ENCODE results near the gene DKC1. TPM values are rescaled to one million over a fixed set of nuclear protein-coding genes. Genes with fewer than 3 reads are reported as not detected.
"Not testable (repeated sequence)": the region's sequence is repeated elsewhere in the genome, so short reads cannot be mapped to it uniquely, and the experiment has no call there.

Gene DKC1
- total RNA-seq, 3 donors from 2014 or later = 23.2 to 41.0 (median 40.5) TPM

DNA sequence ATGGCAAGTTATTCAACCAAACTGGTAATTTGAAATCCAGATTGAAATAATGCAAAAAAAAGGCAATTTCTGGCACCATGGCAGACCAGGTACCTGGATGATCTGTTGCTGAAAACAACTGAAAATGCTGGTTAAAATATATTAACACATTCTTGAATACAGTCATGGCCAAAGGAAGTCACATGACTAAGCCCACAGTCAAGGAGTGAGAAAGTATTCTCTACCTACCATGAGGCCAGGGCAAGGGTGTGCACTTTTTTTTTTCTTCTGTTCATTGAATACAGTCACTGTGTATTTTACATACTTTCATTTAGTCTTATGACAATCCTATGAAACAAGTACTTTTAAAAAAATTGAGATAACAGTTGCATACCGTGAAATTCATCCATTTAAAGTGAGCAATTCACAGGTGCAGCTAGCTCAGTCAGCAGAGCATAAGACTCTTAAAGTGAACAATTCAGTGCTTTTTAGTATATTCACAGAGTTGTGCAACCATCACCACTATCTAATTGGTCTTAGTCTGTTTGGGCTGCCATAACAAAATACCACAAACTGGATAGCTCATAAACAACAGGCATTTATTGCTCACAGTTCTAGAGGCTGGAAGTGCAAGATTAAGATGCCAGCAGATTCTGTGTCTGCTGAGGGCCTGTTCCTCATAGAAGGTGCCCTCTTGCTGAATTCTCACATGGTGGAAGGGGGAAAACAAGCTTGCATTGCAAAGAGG, 47.4 kb downstream of the DKC1 start:
- Histone ChIP-seq H3K4me3 (no peak overlapping the region), H3K36me3 (no peaks in the 10 kb centered on the region), H3K27me3 (peaks cover 0 to 23% of the 10 kb centered on the region in 2 donors), H3K9me3 (no peaks in the 10 kb centered on the region), H3K4me1 (no peaks in the 10 kb centered on the region), H3K27ac (no peak overlapping the region)
- intact Hi-C loops (cut with DNase I; ENCODE audit: low total_unique reads) = no loop called here
- no peak for DNase-seq (ENCODE audit: low spot score in 2 of 2)
- TF ChIP-seq POLR2AphosphoS5 (IDR thresholded peaks at IDR 0.05) = no peak
- TF ChIP-seq, protein P1, sequence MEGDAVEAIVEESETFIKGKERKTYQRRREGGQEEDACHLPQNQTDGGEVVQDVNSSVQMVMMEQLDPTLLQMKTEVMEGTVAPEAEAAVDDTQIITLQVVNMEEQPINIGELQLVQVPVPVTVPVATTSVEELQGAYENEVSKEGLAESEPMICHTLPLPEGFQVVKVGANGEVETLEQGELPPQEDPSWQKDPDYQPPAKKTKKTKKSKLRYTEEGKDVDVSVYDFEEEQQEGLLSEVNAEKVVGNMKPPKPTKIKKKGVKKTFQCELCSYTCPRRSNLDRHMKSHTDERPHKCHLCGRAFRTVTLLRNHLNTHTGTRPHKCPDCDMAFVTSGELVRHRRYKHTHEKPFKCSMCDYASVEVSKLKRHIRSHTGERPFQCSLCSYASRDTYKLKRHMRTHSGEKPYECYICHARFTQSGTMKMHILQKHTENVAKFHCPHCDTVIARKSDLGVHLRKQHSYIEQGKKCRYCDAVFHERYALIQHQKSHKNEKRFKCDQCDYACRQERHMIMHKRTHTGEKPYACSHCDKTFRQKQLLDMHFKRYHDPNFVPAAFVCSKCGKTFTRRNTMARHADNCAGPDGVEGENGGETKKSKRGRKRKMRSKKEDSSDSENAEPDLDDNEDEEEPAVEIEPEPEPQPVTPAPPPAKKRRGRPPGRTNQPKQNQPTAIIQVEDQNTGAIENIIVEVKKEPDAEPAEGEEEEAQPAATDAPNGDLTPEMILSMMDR (IDR thresholded peaks at IDR 0.05) = no peak
- TF ChIP-seq POLR2A (IDR thresholded peaks at IDR 0.05) = no peak

DNA sequence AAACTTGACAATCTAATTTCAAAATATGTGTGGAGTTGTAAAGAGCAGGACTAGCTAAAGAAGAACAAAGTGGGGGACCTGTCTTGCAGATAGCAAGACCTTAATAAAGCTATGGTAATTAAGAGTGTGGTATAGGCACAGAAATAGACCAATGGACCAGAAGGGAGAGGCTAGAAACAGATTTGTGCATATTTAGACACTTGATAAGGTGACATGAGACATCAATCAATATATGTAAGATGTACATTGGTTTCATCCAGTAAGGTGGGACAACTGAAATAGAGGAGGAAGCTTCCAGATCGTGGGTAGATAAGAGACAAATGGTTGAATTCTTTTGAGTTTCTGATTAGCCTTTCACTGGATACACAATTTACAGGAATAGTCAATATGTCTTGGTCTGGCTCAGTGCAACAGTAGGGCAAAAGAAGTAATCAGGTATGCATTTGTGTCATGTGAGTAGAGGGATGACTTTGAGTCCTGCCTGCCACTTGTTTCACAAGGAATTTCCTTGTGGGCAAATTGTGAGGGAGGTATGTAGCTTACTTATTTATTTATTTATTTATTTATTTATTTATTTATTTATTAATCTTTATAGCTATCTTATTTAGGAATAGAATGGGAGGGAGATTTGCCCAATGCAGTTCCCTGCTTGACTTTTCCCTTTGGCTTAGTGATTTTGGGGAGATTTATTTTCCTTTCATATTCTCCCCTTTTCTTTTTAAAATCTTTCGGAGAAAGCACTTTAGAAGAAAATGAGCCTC, 49.9 kb downstream of the DKC1 start:
- H3K27ac ChIP-seq = no peak overlapping the region
- TF ChIP-seq POLR2AphosphoS5 (IDR thresholded peaks at IDR 0.05) (no peak), POLR2A (IDR thresholded peaks at IDR 0.05) (no peak)
- TF ChIP-seq, protein P1 (IDR thresholded peaks at IDR 0.05) = no peak
- H3K4me3 ChIP-seq = no peak overlapping the region
- no peaks in the 10 kb centered on the region for H3K9me3 ChIP-seq
- DNase-seq (ENCODE audit: low spot score in 2 of 2) = no peak
- peaks cover 0 to 23% of the 10 kb centered on the region in 2 donors for H3K27me3 ChIP-seq
- intact Hi-C loops (cut with DNase I; ENCODE audit: low total_unique reads) = no loop called here
- no peaks in the 10 kb centered on the region for H3K36me3 ChIP-seq
- no peaks in the 10 kb centered on the region for H3K4me1 ChIP-seq

DNA sequence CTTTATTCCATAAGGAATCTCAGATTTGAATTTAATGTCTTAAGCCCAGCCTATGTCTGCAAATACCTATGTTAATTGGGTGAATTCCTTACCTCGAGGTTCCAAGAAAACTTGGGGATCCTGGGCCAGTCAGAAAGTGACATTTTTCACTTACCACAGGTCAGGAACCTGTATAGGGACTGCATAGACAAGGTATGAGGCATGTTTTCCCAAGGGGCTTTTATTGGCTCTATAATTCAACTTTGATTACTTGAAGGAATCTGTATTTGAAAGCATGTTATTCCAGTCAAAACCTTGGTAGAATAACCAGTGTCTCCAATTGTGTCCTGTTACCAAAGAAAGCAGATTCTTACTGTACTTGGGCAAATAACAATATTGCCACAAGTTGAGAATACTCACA, 51.1 kb downstream of the DKC1 start:
- H3K4me3 ChIP-seq = no peak overlapping the region
- no peaks in the 10 kb centered on the region for H3K36me3 ChIP-seq
- TF ChIP-seq POLR2A (IDR thresholded peaks at IDR 0.05) (no peak), POLR2AphosphoS5 (IDR thresholded peaks at IDR 0.05) (no peak)
- TF ChIP-seq, protein P1 (IDR thresholded peaks at IDR 0.05) = no peak
- intact Hi-C loops (cut with DNase I; ENCODE audit: low total_unique reads) = no loop called here
- peaks cover 0 to 23% of the 10 kb centered on the region in 2 donors for H3K27me3 ChIP-seq
- no peak for DNase-seq (ENCODE audit: low spot score in 2 of 2)
- no peak overlapping the region for H3K27ac ChIP-seq
- no peaks in the 10 kb centered on the region for H3K4me1 ChIP-seq
- H3K9me3 ChIP-seq = no peaks in the 10 kb centered on the region

DNA sequence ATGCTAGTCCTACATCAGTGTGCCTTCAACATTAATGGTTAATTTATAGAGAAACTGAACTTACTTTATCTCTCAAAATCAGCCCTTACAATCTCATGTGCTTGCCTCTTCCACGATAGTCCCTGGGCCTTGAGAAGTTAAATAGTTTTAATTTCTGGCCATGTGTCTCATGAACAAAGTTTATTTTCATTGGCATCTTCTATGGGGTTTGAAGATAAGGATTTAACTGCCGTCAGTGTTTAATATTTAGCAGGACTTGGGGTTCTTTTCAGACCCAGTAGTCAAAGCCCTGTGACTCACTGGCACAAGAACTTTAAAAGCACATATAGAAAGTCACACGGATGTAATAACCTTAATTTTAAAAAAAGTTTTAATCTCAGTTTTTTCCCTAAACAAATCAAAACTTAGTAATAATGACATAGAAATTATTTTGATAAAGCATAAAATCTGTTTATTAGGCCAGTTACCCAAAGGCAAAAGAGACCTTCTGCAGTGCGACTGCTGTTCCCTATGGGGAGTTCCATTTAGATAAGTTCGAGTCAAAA, 52.7 kb downstream of the DKC1 start:
- peaks cover 0 to 27% of the 10 kb centered on the region in 2 donors for H3K27me3 ChIP-seq
- intact Hi-C loops (cut with DNase I; ENCODE audit: low total_unique reads) = no loop called here
- no peak for DNase-seq (ENCODE audit: low spot score in 2 of 2)

DNA sequence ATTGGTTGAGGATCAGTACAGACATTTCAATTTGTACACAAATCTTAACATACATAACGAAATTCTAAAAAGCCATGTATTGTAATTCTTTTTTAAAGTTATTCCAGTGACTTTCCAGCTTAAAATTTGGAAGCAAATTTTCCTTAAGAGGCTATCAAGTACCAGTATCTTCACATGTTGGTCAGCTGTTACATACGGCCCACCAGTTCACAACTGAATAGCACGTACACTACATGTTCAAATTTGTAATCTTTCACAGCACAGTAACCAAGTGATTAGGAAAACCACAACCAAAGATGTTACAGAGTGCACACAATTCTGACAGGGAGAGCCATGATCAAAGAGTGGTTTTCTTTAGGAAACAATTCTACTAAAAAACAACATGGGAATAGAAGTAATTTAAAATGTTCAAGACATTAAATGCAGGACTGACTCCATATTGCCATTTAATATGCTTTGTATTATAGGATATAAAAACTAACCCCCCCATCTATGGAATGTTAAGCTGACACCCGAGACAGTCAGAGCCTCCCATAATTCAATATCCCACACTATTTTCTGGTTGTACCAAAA, 53.7 kb downstream of the DKC1 start:
- intact Hi-C loops (cut with DNase I; ENCODE audit: low total_unique reads); H3K4me3 ChIP-seq; H3K36me3 ChIP-seq; DNase-seq (ENCODE audit: low spot score in 2 of 2); H3K27ac ChIP-seq; H3K9me3 ChIP-seq; H3K4me1 ChIP-seq: not testable (repeated sequence)
- peaks cover 0 to 16% of the 10 kb centered on the region in 2 donors for H3K27me3 ChIP-seq

More for the DNA sequence above, 52.7 kb downstream of the DKC1 start:
- TF ChIP-seq, protein P1 (IDR thresholded peaks at IDR 0.05) = no peak
- TF ChIP-seq POLR2A (IDR thresholded peaks at IDR 0.05) = no peak
- no peak for TF ChIP-seq POLR2AphosphoS5 (IDR thresholded peaks at IDR 0.05)
- Histone ChIP-seq H3K9me3 (no peaks in the 10 kb centered on the region), H3K27ac (no peak overlapping the region), H3K4me1 (no peaks in the 10 kb centered on the region), H3K36me3 (no peaks in the 10 kb centered on the region), H3K4me3 (no peak overlapping the region)

DNA sequence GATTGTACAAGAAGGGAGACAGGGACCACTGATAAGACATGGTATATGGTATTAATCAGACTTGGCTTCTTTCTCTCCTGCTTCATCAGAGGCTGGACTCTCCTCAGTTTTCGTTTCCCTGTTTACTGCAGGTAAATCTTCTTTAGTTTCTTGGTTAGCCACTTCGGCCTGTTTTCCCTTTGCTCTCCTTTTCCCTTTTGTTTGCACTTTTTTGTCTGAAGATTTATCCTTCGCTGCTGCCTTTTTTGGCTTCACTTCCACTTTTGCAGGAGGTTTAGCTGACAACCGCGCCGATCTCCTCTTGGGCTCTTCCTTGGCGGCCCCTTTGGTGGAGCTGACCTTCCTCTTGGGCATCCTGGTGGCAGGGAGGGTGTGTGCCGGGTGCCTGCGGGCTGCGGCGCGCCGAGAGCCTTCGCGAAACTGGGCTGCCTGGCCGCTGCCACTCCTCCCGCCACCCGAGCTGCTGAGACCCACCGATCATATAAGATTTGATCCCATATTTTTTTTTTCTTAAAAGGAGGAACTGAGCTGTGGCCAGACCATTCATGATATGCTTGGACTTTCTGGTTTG, 54.5 kb downstream of the DKC1 start:
- H3K9me3 ChIP-seq; DNase-seq (ENCODE audit: low spot score in 2 of 2); H3K4me1 ChIP-seq; intact Hi-C loops (cut with DNase I; ENCODE audit: low total_unique reads); H3K36me3 ChIP-seq; H3K27ac ChIP-seq; H3K4me3 ChIP-seq: not testable (repeated sequence)
- H3K27me3 ChIP-seq = peaks cover 0 to 19% of the 10 kb centered on the region in 2 donors

Data from breast epithelium (tissue), 4 donors.